GM12878 (cell line): ENCODE results near the gene SIAH2. TPM values are rescaled to one million over a fixed set of nuclear protein-coding genes. Genes with fewer than 3 reads are reported as not detected.

ENCODE experiments used
- BCL3 ChIP-seq: IDR thresholded peaks from 2 replicates; pipeline ENCODE4 v1.6.1; 2011; ENCODE audit warnings: borderline replicate concordance, low read depth, mild to moderate bottlenecking, moderate library complexity, low read length; ENCODE audit not compliant: insufficient read depth, poor library complexity, severe bottlenecking
- BHLHE40 ChIP-seq, 2 experiments: fragments of 450-650 bp in 1 of 2; IDR thresholded peaks; 2 replicates each; pipeline ENCODE4 v1.6.1; 2011 to 2017; ENCODE audit warnings: low read depth in 2 of 2, borderline replicate concordance in 1 of 2, improper control_type of control experiment in 1 of 2, low read length in 1 of 2, mild to moderate bottlenecking in 1 of 2
- BRCA1 ChIP-seq: IDR thresholded peaks from 2 replicates; pipeline ENCODE4 v1.6.1; 2011; ENCODE audit warnings: low read depth, low read length, improper control_type of control experiment
- CREM ChIP-seq: IDR thresholded peaks from 2 replicates; pipeline ENCODE4 v1.6.1; 2014; ENCODE audit warnings: antibody characterized with exemption, low read depth
- CUX1 ChIP-seq: IDR thresholded peaks from 2 replicates; pipeline ENCODE4 v1.6.1; 2012; ENCODE audit warnings: improper control_type of control experiment, low read depth, low read length; ENCODE audit not compliant: insufficient replicate concordance
- MTA2 ChIP-seq: fragments of 450-650 bp; IDR thresholded peaks from 2 replicates; pipeline ENCODE4 v1.6.1; 2016; ENCODE audit warnings: low read depth, mild to moderate bottlenecking, moderate library complexity
- NFIC ChIP-seq: IDR thresholded peaks from 2 replicates; pipeline ENCODE4 v1.6.1; 2012; ENCODE audit warnings: low read depth, mild to moderate bottlenecking, inconsistent platforms, low read length, moderate library complexity
- POLR2A ChIP-seq: IDR thresholded peaks from 2 replicates; pipeline ENCODE4 v1.6.1; 2011; ENCODE audit warnings: low read depth, mild to moderate bottlenecking, low read length
- RELA ChIP-seq: fragments of 450-650 bp; IDR thresholded peaks from 2 replicates; pipeline ENCODE4 v1.8.0; 2014; ENCODE audit warnings: borderline replicate concordance; ENCODE audit not compliant: partially characterized antibody
- SMC3 ChIP-seq: IDR thresholded peaks from 2 replicates; pipeline ENCODE4 v1.6.1; 2011; ENCODE audit warnings: low read length, improper control_type of control experiment, borderline replicate concordance
- SUPT20H ChIP-seq: IDR thresholded peaks from 2 replicates; pipeline ENCODE4 v1.6.1; 2011; ENCODE audit warnings: low read depth, mild to moderate bottlenecking, low read length, moderate library complexity, borderline replicate concordance; ENCODE audit not compliant: control insufficient read depth
- YY1 ChIP-seq: IDR thresholded peaks from 2 replicates; pipeline ENCODE4 v1.6.1; 2011; ENCODE audit warnings: low read depth, mild to moderate bottlenecking, low read length
- ZBTB11 ChIP-seq: fragments of 450-650 bp; formaldehyde crosslinking; IDR thresholded peaks from 2 replicates; pipeline ENCODE4 v1.5.0; 2022; ENCODE audit warnings: mild to moderate bottlenecking, missing genetic modification characterization
- ZBTB33 ChIP-seq: fragments of 450-650 bp; IDR thresholded peaks from 2 replicates; pipeline ENCODE4 v1.6.1; 2017; ENCODE audit warnings: mild to moderate bottlenecking
- polyA plus RNA-seq, 11 experiments: library from polyadenylated mRNA; depleted of rRNA in 4 of 11; unstranded in 6 of 11; stranded (reverse) in 5 of 11; fragments of >200 nt; fragmentation: Nextera tagmentation in 4 of 11; fragmentation: Illumina TruSeq in 1 of 11; extraction: Ambion mirVana in 4 of 11; extraction: Trizol in 1 of 11; gene quantifications; 1 replicate in 1 of 11; 2 replicates in 10 of 11; pipeline versions ENCODE4 v1.2.1 to v1.2.3, GENCODE V29; 2011 to 2016; ENCODE audit warnings: inconsistent platforms in 2 of 11, missing spikeins in 2 of 11, low read depth in 1 of 11
- total RNA-seq, 4 experiments: library from RNA; depleted of rRNA in 3 of 4; stranded (reverse); fragments of >200 nt in 3 of 4; fragmentation: Illumina TruSeq in 1 of 4; extraction: Trizol in 1 of 4; gene quantifications; 2 replicates each; pipeline versions ENCODE4 v1.2.1 to v1.2.3, GENCODE V29; 2013 to 2021

The SIAH2 gene
- total and polyA plus RNA-seq, 10 of the 15 experiments (the other 5 are each of a cell fraction or from before 2014, with no cell fraction given): 3.3 to 51.5 (median 29.7) TPM

GRCh38 chr3:150703756-150704344 is 59.1 kb downstream of the SIAH2 start, which contains the start of gene ERICH6 (continued):
- TF ChIP-seq CUX1 (no peak), BHLHE40 (IDR thresholded peaks at IDR 0.05; ENCODE audit: borderline replicate concordance in 1 of 2, low read depth in 2 of 2, low read length in 1 of 2) (0 out of 4 replicates have a peak, but pooled peaks of 1 of the 2 experiments have one; percentile 23), CREM (0 out of 2 replicates have a peak, but pooled peaks have one; percentile 14), SMC3 (no peak), POLR2A (peak; percentile 80), NFIC (no peak), BCL3 (no peak), SUPT20H (no peak), ZBTB11 (CRISPR knock-in tag) (no peak), BRCA1 (peak; percentile 87), RELA (peak; percentile 66), YY1 (peak; percentile 62; the same call in 1 of the 2 replicates), MTA2 (no peak), ZBTB33 (no peak)
